Embryonic facial prominence (tissue), 1 donor: ENCODE results near the gene WNT5A.

Experiments
- DNase-seq: peaks from one replicate; pipeline ENCODE4 v3.0.0-alpha.2; 2016; ENCODE audit errors: extremely low spot score

Gene WNT5A

DNA sequence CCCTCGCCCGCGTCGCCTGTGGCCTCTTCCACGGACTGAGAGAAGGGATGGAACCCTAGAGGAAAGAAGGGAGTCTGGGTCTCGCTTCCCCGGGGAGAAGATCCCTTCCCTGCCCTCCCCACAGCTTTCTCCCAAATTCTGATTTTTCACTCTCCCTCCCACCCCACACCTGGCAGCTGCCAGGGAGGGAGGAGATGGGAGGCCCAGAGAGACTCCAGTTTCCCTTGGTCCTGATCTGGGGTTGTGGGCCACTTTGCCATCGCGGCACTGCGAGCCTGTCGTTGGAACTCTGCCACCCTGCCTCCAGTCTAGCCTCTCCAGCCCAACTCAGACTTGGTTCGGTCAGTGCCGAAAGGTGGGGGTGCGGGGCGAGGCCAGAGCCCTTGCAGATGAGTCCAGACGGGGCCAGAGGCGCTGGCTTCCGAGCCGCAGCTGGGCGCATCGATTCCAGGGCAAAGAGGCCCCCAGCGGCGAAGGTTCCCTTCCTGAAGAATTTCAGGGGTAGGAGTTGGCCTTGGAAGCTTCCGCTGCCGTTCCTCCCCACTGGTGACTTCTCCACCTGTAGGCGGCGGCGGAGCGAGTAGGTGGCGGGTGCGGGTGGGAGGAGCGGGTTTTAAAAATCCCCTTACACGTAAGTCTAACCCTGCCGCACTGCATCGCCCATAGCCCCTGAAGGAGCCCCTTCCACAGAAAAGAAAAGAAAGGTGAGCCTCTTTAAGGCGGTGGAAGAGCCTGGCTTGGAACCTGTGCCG lies 5.2 kb downstream of the WNT5A start:
- DNase-seq, result no peak

DNA sequence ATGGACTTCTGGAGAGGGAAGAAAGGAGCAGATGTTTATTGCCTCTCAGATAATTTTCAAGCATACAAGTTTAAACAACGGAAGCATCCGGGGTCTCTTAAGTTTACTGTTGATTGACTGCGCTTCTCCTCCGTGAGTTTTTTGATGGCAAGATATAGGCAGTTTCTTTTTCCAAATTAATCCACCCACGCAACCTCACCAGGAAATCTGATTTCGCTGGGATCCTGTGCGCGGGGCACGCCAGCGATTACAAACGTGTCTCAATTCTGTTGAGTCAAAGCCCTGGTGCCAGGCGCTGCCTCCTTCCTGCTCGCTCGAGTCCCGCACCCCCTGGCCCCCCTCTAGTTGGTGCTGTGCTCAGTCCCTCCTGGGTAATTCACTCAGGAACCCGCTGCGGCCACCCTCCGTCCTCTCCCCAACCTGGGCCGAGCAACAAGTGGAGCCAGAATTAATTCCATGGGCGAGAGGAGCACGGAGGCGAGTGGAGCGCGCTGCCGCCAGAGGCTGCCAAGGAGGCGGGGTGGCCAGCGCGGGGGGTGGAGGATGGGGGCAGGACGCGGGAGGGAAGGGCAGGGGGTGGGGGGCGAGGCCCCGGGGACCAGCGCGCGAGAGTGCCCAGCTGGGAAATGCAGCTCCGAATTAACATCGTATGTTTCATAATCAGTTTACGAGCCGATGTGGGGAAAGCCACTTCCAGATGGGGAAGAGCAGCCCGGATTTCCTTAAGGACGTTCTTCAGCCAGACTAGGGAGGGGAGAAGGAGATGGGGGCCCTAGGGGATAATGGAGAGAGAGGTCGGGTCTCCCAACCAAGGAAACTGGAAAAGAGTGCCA lies 6.0 kb downstream of the WNT5A start:
- DNase-seq, result no peak

GRCh38 chr3:55477306-55478303 lies 9.5 kb downstream of the WNT5A start:
- DNase-seq, result no peak

- no peak for DNase-seq
These were observed 10.6 kb downstream of the WNT5A start for GRCh38 chr3:55476515-55476914.

GRCh38 chr3:55474213-55474632 lies 12.9 kb downstream of the WNT5A start:
- DNase-seq, result no peak

GRCh38 chr3:55473788-55474187 lies 13.3 kb downstream of the WNT5A start:
- DNase-seq, result no peak

DNA sequence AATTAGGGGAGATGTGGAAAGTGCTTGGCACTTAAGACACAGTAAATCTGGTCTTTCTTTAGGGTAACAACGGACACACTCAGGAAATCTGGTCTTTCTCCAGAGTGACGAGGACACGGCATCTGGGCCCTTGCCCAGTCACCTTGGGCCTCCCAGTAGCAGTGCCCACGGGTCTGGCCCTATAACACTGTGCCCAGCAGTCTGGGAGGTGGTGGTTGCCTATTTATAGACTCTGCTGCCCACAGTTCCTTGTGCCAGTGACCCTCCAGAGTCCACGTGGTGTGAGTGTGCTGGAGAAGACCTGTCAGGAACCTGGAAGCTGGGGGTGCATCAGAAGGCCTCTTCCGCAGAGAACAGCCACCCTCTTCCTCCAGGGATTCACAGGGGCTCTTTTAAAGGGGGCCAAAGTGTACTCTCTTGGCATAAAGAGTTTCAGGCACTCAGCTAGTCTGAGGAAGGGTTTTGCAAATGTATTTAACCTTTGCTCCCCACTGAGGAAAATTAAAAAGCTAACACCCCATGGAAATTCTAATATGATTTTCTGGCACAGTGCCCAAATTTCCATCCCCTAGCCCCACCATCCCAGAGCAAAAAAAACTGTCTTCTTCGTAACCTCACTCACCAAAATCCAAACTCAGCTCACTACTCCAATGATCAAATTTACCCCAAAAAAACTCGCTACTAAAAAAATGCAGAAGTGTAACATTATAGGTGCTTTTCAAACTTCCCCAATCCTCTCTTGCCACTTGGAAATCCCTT lies 15.4 kb downstream of the WNT5A start:
- no peak for DNase-seq

DNA sequence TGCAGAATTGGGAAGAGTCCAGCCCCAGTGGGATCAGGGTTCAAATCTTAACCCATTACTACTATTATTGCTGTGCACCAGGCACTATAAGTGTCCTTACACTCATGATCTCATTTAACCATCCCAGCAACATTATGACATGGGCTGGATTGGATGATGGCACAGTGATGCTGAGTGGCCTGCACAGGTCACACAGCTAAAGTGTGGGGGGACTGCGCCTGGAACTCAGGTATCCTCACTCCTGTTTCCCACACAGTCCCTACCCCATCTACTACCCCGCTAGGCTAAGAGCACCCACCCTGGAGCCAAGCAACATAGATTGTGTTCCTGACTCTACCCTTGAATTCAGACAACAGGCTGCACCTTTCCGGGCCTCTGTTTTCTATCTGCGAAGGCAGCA lies 16.0 kb downstream of the WNT5A start:
- no peak for DNase-seq

DNA sequence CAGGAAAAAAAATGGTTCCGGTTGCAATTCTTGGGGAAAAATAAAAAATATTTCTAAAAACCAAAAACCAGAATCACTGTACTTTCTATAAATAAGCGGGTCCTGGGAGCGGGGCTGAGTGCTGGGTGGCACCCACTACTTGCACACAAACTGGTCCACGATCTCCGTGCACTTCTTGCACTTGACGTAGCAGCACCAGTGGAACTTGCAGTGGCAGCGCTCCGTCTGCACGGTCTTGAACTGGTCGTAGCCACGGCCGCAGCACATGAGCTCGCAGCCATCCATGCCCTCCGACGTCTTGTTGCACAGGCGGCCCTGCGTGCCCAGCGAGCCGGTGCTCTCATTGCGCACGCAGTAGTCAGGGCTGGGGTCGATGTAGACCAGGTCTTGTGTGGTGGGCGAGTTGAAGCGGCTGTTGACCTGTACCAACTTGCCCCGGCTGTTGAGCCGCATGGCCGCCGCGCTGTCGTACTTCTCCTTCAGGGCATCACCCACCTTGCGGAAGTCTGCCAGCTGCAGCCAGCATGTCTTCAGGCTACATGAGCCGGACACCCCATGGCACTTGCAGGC lies 17.1 kb downstream of the WNT5A start:
- DNase-seq, result no peak

DNA sequence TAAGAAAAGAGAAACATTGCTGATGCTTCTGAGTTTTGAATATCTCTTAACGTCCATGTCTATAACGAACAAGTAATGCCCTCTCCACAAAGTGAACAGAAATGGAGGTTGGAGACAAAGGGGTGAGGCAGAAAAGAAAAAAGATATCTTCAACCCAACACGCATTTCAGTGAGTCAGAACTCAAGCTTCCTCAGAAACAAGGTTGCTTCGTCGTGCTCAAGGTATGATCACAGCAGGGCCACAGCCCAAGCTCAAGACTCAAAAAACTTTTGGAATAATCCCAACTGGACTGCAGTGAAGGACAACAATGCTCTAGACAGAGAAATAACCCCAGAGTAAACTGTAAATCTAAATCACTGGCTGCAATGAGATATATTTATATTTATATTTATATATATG lies 18.9 kb downstream of the WNT5A start:
- no peak for DNase-seq

DNA sequence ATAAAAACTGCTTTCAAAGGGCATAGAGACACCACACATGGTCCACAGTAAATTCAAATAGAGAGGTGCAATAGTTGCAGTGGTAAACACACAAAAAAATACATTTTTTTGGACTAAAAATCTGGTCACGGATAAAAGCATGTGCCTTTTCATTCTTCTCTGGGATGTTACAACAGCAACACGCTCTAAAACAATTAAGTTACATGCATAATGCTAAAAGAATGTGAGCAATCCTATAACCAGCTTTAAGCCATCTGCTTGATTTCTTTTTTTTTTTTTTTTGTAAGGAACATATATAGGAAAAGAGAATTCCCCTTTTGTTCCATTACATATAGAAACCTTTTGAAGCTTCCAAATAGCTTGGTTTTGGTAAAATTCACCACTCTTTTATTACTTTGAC lies 20.0 kb downstream of the WNT5A start:
- no peak for DNase-seq

GRCh38 chr3:55466526-55466925 lies 20.6 kb downstream of the WNT5A start:
- no peak for DNase-seq

DNA sequence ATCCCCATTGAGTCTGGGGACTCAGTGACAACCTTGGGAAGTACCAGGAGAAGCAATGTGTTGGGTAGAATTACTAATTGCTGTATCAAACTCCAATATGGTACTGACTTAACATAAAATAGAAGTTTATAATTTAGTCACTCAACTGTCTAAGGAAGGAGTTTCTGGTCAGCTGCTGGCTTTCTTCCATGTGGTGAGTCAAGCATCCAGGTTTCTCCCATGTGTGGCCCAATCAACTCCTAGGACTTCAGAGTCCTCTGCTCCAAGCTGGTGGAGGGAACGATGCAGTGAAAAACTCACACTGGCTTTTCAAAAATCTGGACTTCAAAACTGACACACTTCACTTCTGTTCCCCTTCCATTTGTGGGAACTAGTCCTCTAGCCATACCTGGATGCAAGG lies 25.2 kb downstream of the WNT5A start:
- no peak for DNase-seq

GRCh38 chr3:55459838-55460237 lies 27.3 kb downstream of the WNT5A start:
- DNase-seq, result no peak

DNA sequence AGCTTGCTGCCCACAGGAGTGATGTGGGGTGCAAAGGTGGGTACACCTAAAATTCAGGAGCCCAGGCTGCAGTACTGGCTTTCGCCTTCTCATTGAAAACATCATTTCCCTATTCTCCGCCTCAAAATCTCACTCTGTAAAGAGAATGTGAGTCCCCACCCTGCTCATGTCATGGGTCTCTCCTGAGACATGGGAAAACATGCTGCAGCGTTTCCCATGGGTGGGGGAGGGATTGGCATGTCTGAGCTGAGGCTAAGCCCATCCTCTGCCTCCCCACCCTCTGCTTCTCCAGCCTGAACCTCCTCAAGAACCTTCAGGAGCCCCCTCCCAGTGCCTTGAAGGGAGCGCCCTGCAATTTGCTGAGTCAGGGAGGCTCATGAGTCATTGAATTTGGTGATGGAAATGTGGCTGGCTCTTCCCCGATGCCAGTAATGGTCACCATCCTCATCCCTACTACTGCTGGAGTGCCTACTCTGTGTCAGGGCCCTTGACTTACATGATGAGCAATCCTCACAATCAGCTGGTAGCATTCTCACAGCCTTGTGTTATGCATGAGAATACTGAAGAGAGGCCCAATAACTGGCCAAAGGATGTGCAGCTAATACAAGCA lies 28.8 kb downstream of the WNT5A start:
- DNase-seq, result no peak

DNA sequence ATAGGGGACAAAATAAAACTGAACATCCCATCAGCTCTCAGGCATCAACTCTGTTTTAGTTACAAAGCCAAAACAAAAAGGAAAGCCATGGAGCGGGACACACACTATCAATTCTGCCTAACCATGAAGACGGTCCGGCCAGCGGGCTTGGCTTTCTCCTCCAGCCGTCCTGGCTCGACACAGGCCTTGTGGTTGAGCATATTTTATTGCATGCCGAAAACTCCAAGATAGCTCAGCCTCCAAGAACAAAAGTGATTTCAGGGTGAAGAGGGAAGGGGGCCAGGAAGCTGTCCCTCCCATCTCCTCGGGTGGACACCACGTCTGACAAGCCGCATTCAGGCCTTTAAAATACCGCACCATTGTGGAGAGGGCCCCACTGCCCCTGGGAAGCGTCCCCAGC lies 31.2 kb downstream of the WNT5A start:
- DNase-seq, result no peak

- DNase-seq, result no peak
These were observed 32.5 kb downstream of the WNT5A start for GRCh38 chr3:55454611-55455010.

GRCh38 chr3:55453886-55454496 lies 33.1 kb downstream of the WNT5A start:
- DNase-seq, result no peak

DNA sequence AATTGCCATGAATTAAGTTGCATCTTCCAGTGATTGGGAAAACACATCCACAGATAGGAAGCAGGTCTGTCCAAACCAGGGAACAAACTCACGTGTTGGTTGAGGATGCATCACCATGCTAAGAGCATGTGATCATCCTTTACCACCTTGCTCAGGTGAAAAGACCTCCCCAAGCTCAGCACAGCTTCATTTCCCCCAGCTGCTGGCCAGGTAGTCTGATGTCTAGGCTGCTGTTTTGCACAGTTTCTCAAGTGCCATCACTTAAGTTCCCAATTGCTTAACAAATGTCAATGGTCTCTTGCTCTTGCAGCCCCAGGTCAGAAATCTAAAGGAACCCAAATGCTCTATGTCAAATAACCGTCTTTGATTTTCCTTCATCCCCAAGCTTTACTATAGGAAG lies 34.2 kb downstream of the WNT5A start:
- no peak for DNase-seq

DNA sequence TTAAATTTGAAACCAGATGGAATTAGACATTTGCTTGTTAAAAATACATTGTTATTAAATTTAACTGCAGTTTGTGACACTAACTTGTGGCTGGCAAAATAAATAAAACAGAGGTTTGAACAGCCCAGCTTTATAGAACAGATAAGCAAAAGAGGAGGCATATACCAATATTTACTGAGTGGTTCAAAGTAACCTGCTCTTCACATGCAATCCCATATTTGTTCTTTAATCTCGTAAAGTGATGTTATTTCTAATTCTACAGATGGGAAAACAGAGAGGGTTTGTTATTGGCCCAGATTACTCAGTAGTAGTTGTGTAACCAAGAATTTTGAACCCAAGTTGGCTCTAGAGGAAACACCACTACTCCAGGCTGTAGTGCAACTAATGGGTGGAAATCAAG lies 37.6 kb downstream of the WNT5A start:
- DNase-seq, result no peak
